Lower lobe of right lung (tissue), 2 donors: ENCODE measurements around the gene KRT7. TPM values are rescaled to one million over a fixed set of nuclear protein-coding genes. Genes with fewer than 3 reads are reported as not detected.

ENCODE experiments used
- ATAC-seq, 2 donors: fragments of 200-7000 bp; cut with Tn5 transposase; one replicate each; pipeline ENCODE4 v1.9.1; 2020 to 2022; ENCODE audit warnings: mild to moderate bottlenecking in 2 of 2, moderate library complexity in 2 of 2
- DNase-seq: peaks from one replicate; pipeline ENCODE4 v3.0.0-alpha.2; 2020
- H3K27ac ChIP-seq: fragments of 200-600 bp; one replicate; pipeline ENCODE4 v1.8.0; 2022
- H3K27me3 ChIP-seq: fragments of 200-600 bp; one replicate; pipeline ENCODE4 v1.8.0; 2022; ENCODE audit warnings: low read depth
- H3K36me3 ChIP-seq: fragments of 200-600 bp; one replicate; pipeline ENCODE4 v1.8.0; 2022; ENCODE audit warnings: mild to moderate bottlenecking
- H3K4me1 ChIP-seq: fragments of 200-600 bp; one replicate; pipeline ENCODE4 v1.8.0; 2022
- H3K4me3 ChIP-seq: fragments of 200-600 bp; one replicate; pipeline ENCODE4 v1.8.0; 2022; ENCODE audit warnings: mild to moderate bottlenecking
- H3K9me3 ChIP-seq: fragments of 200-600 bp; one replicate; pipeline ENCODE4 v1.8.0; 2022
- CTCF ChIP-seq: fragments of 200-600 bp; IDR thresholded peaks from one replicate; pipeline ENCODE4 v1.8.0; 2022; ENCODE audit warnings: antibody characterized with exemption, mild to moderate bottlenecking
- intact Hi-C: fragments of 100-400 bp; cut with DNase I; formaldehyde crosslinking; loops from one replicate; pipeline ENCODE4 v1.11.0; 2022
- total RNA-seq: library from RNA; stranded (reverse); fragmentation: NEBNext Ultra II Directional; extraction: Animal tissue kit (Norgen Biotek cat#: 25700); gene quantifications from one replicate; pipeline ENCODE4 v1.2.1, GENCODE V29; 2021
- donor health status: DM: no; HTN: yes; CAD: no; lungs with severe emphysema.

KRT7 gene
- total RNA-seq, 1 donor from 2014 or later, result 257 TPM

- intact Hi-C loops, result no loop called here
- H3K36me3 ChIP-seq, result no peaks in the 10 kb centered on the region
- H3K4me1 ChIP-seq, result peaks cover 8% of the 10 kb centered on the region
- TF ChIP-seq CTCF, result no peak
- no peak overlapping the region for H3K27ac ChIP-seq
- peak; percentile 27 to 36 for ATAC-seq
- peak; percentile 61 for DNase-seq
- H3K27me3 ChIP-seq, result peaks cover 53% of the 10 kb centered on the region
- no peaks in the 10 kb centered on the region for H3K9me3 ChIP-seq
- H3K4me3 ChIP-seq, result peak overlapping the region; percentile 11
Measured at GRCh38 chr12:52258335-52258901, 25.4 kb downstream of the KRT7 start.

- DNase-seq (peak; percentile 19), ATAC-seq (no peak)
- intact Hi-C loops, result no loop called here
- Histone ChIP-seq H3K27ac (no peak overlapping the region), H3K4me1 (peaks cover 8% of the 10 kb centered on the region), H3K36me3 (no peaks in the 10 kb centered on the region), H3K9me3 (no peaks in the 10 kb centered on the region), H3K4me3 (no peak overlapping the region), H3K27me3 (peaks cover 53% of the 10 kb centered on the region)
- no peak for TF ChIP-seq CTCF
Measured at GRCh38 chr12:52259657-52260243, 26.7 kb downstream of the KRT7 start.

- intact Hi-C loops, result no loop called here
- no peak for TF ChIP-seq CTCF
- ATAC-seq (no peak), DNase-seq (no peak)
- H3K36me3 ChIP-seq, result no peaks in the 10 kb centered on the region
- no peaks in the 10 kb centered on the region for H3K9me3 ChIP-seq
- H3K27me3 ChIP-seq, result peaks cover 50% of the 10 kb centered on the region
- no peak overlapping the region for H3K27ac ChIP-seq
- no peak overlapping the region for H3K4me3 ChIP-seq
- peaks cover 8% of the 10 kb centered on the region for H3K4me1 ChIP-seq
Measured at GRCh38 chr12:52260361-52261207, 27.5 kb downstream of the KRT7 start.

GRCh38 chr12:52261208-52261484 lies 28.1 kb downstream of the KRT7 start:
- Histone ChIP-seq H3K36me3 (no peaks in the 10 kb centered on the region), H3K27me3 (peaks cover 44% of the 10 kb centered on the region), H3K4me3 (no peak overlapping the region), H3K4me1 (peaks cover 8% of the 10 kb centered on the region), H3K9me3 (no peaks in the 10 kb centered on the region), H3K27ac (no peak overlapping the region)
- intact Hi-C loops, result no loop called here
- ATAC-seq (no peak), DNase-seq (no peak)
- no peak for TF ChIP-seq CTCF

- TF ChIP-seq CTCF, result no peak
- Histone ChIP-seq H3K4me1 (peaks cover 8% of the 10 kb centered on the region), H3K27me3 (peaks cover 33% of the 10 kb centered on the region), H3K36me3 (no peaks in the 10 kb centered on the region), H3K4me3 (no peak overlapping the region), H3K27ac (no peak overlapping the region), H3K9me3 (no peaks in the 10 kb centered on the region)
- DNase-seq, result no peak
- intact Hi-C loops, result no loop called here
- no peak for ATAC-seq
Measured at GRCh38 chr12:52262286-52262685, 29.2 kb downstream of the KRT7 start.
